Heart left ventricle (tissue), 13 donors: ENCODE data around the gene CENPVL3.

Experiments used
- CTCF ChIP-seq, 12 donors: fragments of 200-600 bp; sonication (generic) in 4 of 12; IDR thresholded peaks; one replicate each; pipeline versions ENCODE4 v1.5.0 to v1.8.0; 2018 to 2022; ENCODE audit warnings: antibody characterized with exemption in 12 of 12, mild to moderate bottlenecking in 5 of 12
- POLR2A ChIP-seq, 2 donors: fragments of 450-650 bp; IDR thresholded peaks; one replicate each; pipeline ENCODE4 v1.6.1; 2017; ENCODE audit warnings: antibody characterized with exemption in 2 of 2, mild to moderate bottlenecking in 2 of 2, moderate library complexity in 2 of 2
- donor health status: ischemic (EF 13 %, LVEDD 7.1; RV severe dilation, severe dysfunction).
- donor health status: DM: no; HTN: yes; CAD: no.
- donor health status: DM: no; HTN: no; CAD: no.
- donor health status: ischemic (EF 25% LVEDD 6.9; RV normal size, moderate dysfunction).
- donor health status: ischemic (EF 25% LVEDD 5.7; RV mildly dilated, moderate dysfunction).
- donor health status: ischemic (EF 35%, LVEDD 5.7; RV mildly dilated, moderate dysfunction).
- donor health status: nonischemic (EF 11% LVEDD 7.7; RV severe dilation, severe dysfunction).
- donor health status: DM: yes; HTN: yes; CAD: no.
- donor health status: PGD.
- donor health status: ischemic (EF 29% LVEDD 5.4; RV normal size, mild dysfunction).
- donor health status: nonischemic (EF 23%, LVEDD 6.1; RV moderate dilation, normal function).

DNA sequence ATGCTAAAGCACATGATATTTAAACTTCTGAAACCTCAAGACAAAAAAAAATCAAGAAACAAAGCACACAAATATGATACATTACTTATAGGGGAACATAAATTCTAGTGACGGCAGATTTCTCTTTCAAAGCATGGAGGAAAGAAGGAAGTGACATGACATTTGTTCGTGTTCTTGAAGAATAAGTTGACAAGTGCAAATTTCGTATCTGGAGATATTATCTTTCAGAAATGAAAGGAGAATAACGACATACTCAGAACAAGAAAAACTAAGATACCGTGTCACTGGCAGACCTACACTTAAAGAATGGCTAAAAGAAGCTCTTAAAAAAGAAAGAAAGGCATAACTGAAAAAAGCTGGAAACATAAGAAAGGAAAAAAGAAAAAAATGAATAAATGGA lies 47.3 kb upstream of the CENPVL3 start:
- TF ChIP-seq CTCF (IDR thresholded peaks at IDR 0.05): no peak
- TF ChIP-seq POLR2A (IDR thresholded peaks at IDR 0.05): no peak
